Lung (tissue), 12 donors: ENCODE measurements around the gene GNS. TPM values are rescaled to one million over a fixed set of nuclear protein-coding genes. Genes with fewer than 3 reads are reported as not detected.
A peak's percentile ranks its signal among the peaks of the same experiment; 100 is the strongest.

Experiments used
- ATAC-seq: fragments of 200-7000 bp; cut with Tn5 transposase; one replicate; pipeline ENCODE4 v1.9.1; 2020; ENCODE audit warnings: moderate number of reproducible peaks; ENCODE audit not compliant: insufficient read depth, low FRiP score
- DNase-seq, 3 donors: peaks; one replicate each; pipeline ENCODE4 v3.0.0-alpha.2; 2013 to 2017
- H3K27ac ChIP-seq, 2 donors: one replicate each; pipeline ENCODE4 v1.5.1; 2013; ENCODE audit warnings: mild to moderate bottlenecking in 2 of 2, moderate library complexity in 2 of 2, control low read depth in 1 of 2, inconsistent platforms in 1 of 2, low read depth in 1 of 2, low read length in 1 of 2
- H3K27me3 ChIP-seq, 3 donors: one replicate each; pipeline ENCODE4 v1.5.1; 2013; ENCODE audit warnings: low read length in 2 of 3; ENCODE audit not compliant: control insufficient read depth in 3 of 3, insufficient read depth in 3 of 3
- H3K36me3 ChIP-seq, 4 donors: one replicate each; pipeline ENCODE4 v1.5.1; 2013; ENCODE audit warnings: low read length in 4 of 4, mild to moderate bottlenecking in 1 of 4, moderate library complexity in 1 of 4; ENCODE audit not compliant: control insufficient read depth in 4 of 4, insufficient read depth in 4 of 4
- H3K4me1 ChIP-seq, 5 donors: one replicate each; pipeline ENCODE4 v1.5.1; 2013; ENCODE audit warnings: low read length in 5 of 5, mild to moderate bottlenecking in 2 of 5, moderate library complexity in 1 of 5; ENCODE audit not compliant: control insufficient read depth in 5 of 5, insufficient read depth in 5 of 5
- H3K4me3 ChIP-seq: one replicate; pipeline ENCODE4 v1.5.1; 2013; ENCODE audit warnings: mild to moderate bottlenecking, control low read depth, moderate library complexity
- H3K9ac ChIP-seq, 2 donors: one replicate each; pipeline ENCODE4 v1.5.1; 2013; ENCODE audit warnings: low read length in 2 of 2, control low read depth in 1 of 2; ENCODE audit not compliant: insufficient read depth in 1 of 2
- H3K9me3 ChIP-seq, 4 donors: one replicate each; pipeline ENCODE4 v1.5.1; 2013; ENCODE audit warnings: low read length in 3 of 4, mild to moderate bottlenecking in 1 of 4, moderate library complexity in 1 of 4; ENCODE audit not compliant: control insufficient read depth in 4 of 4, insufficient read depth in 3 of 4
- CTCF ChIP-seq: IDR thresholded peaks from 2 replicates; pipeline ENCODE4 v1.5.1; 2012; ENCODE audit warnings: mild to moderate bottlenecking; ENCODE audit errors: control extremely low read depth, extremely low read depth
- WGBS, 2 donors: extraction: QIAGEN DNeasy Blood & Tissue Kit; methylation state at CpG; one replicate each; pipeline ENCODE4 v1.1.7; 2013; 5-methylcytosine and 5-hydroxymethylcytosine counted together
- polyA plus RNA-seq, 2 donors: library from polyadenylated mRNA; stranded (reverse); fragments of 200-250 nt; gene quantifications; one replicate each; pipeline ENCODE4 v1.2.1, GENCODE V29; 2013
- total RNA-seq, 2 donors: library from RNA; depleted of rRNA in 1 of 2; stranded (reverse); fragments of >200 nt in 1 of 2; gene quantifications; one replicate each; pipeline ENCODE4 v1.2.1, GENCODE V29; 2014 to 2021
- donor health status: control.
- donor health status: control.
- donor health status: Bipolar disorder and iron deficiency.
- donor health status: healthy.
- donor health status: DM: yes; HTN: yes; CAD: no.

The GNS gene
- total and polyA plus RNA-seq, 4 donors = 27.6 to 149 (median 139) TPM

GRCh38 chr12:64756376-64756775 is 2.8 kb downstream of the GNS start:
- 89 to 93% methylated on average over 2 of the region's 2 CpGs for WGBS, 2 donors
- ATAC-seq = no peak
- Histone ChIP-seq H3K4me3 (no peak overlapping the region), H3K4me1 (peaks cover 0 to 11% (median 5%) of the 10 kb centered on the region in 5 donors), H3K36me3 (peaks cover 0 to 7% (median 4%) of the 10 kb centered on the region in 4 donors), H3K9me3 (no peaks in the 10 kb centered on the region), H3K27me3 (no peaks in the 10 kb centered on the region), H3K27ac (no peak overlapping the region), H3K9ac (no peak overlapping the region)
- no peak for TF ChIP-seq CTCF
- DNase-seq = no peak

GRCh38 chr12:64753427-64753826 is 5.8 kb downstream of the GNS start:
- Histone ChIP-seq H3K27me3 (no peaks in the 10 kb centered on the region), H3K36me3 (peaks cover 4 to 21% (median 12%) of the 10 kb centered on the region in 4 donors), H3K9me3 (no peaks in the 10 kb centered on the region), H3K9ac (no peak overlapping the region), H3K4me1 (peaks cover 0 to 11% (median 2%) of the 10 kb centered on the region in 5 donors), H3K4me3 (no peak overlapping the region), H3K27ac (no peak overlapping the region)
- WGBS, 2 donors = 85 to 90% methylated on average over 3 of the region's 3 CpGs
- ATAC-seq (no peak), DNase-seq (no peak)
- TF ChIP-seq CTCF = no peak

- WGBS, 2 donors = 57 to 62% methylated on average over 4 of the region's 4 CpGs
- TF ChIP-seq CTCF = no peak
- peak overlapping the region; percentile 52 to 75 for H3K27ac ChIP-seq
- DNase-seq (peak in 1 of 3 donors; percentile 16), ATAC-seq (no peak)
- no peak overlapping the region for H3K4me3 ChIP-seq
- H3K27me3 ChIP-seq = no peaks in the 10 kb centered on the region
- no peaks in the 10 kb centered on the region for H3K9me3 ChIP-seq
- peaks cover 4 to 21% (median 14%) of the 10 kb centered on the region in 4 donors for H3K36me3 ChIP-seq
- peaks cover 0 to 10% (median 0%) of the 10 kb centered on the region in 5 donors for H3K4me1 ChIP-seq
- H3K9ac ChIP-seq = peak overlapping the region in 1 of 2 donors; percentile 15
These were observed 6.4 kb downstream of the GNS start for GRCh38 chr12:64752833-64753238.

GRCh38 chr12:64752032-64752431 is 7.2 kb downstream of the GNS start:
- Histone ChIP-seq H3K36me3 (peaks cover 7 to 22% (median 16%) of the 10 kb centered on the region in 4 donors), H3K4me1 (peaks cover 0 to 7% (median 0%) of the 10 kb centered on the region in 5 donors), H3K4me3 (no peak overlapping the region), H3K27ac (no peak overlapping the region), H3K27me3 (no peaks in the 10 kb centered on the region), H3K9ac (no peak overlapping the region), H3K9me3 (no peaks in the 10 kb centered on the region)
- ATAC-seq (no peak), DNase-seq (no peak)
- TF ChIP-seq CTCF = no peak
